HEK293T (cell line): ENCODE measurements around the gene MAP3K1.

Experiments used
- BHLHE40 ChIP-seq: fragments of 450-650 bp; IDR thresholded peaks from 2 replicates; pipeline ENCODE4 v1.6.1; 2016; ENCODE audit warnings: mild to moderate bottlenecking, moderate library complexity, borderline replicate concordance
- CTBP1 ChIP-seq: fragments of 450-650 bp; IDR thresholded peaks from 2 replicates; pipeline ENCODE4 v1.6.1; 2016; ENCODE audit warnings: borderline replicate concordance
- ELF4 ChIP-seq: fragments of 450-650 bp; IDR thresholded peaks from 2 replicates; pipeline ENCODE4 v1.6.1; 2017; ENCODE audit warnings: antibody characterized with exemption
- FOXA1 ChIP-seq: fragments of 450-650 bp; IDR thresholded peaks from 2 replicates; pipeline ENCODE4 v1.6.1; 2016; ENCODE audit warnings: mild to moderate bottlenecking
- HDGF ChIP-seq: fragments of 450-650 bp; IDR thresholded peaks from 2 replicates; pipeline ENCODE4 v1.6.1; 2017; ENCODE audit warnings: antibody characterized with exemption, borderline replicate concordance
- L3MBTL2 ChIP-seq: fragments of 450-650 bp; conservative IDR thresholded peaks from 2 replicates; pipeline ENCODE4 v1.6.1; 2016; ENCODE audit warnings: mild to moderate bottlenecking
- LEF1 ChIP-seq: fragments of 450-650 bp; IDR thresholded peaks from 2 replicates; pipeline ENCODE4 v1.6.1; 2017; ENCODE audit warnings: mild to moderate bottlenecking, borderline replicate concordance
- NFRKB ChIP-seq: fragments of 450-650 bp; IDR thresholded peaks from 2 replicates; pipeline ENCODE4 v1.6.1; 2016; ENCODE audit warnings: mild to moderate bottlenecking, moderate library complexity
- PKNOX1 ChIP-seq: fragments of 450-650 bp; IDR thresholded peaks from 2 replicates; pipeline ENCODE4 v1.6.1; 2016
- SP1 ChIP-seq: fragments of 450-650 bp; IDR thresholded peaks from 2 replicates; pipeline ENCODE4 v1.6.1; 2017
- SUZ12 ChIP-seq: fragments of 450-650 bp; IDR thresholded peaks from 2 replicates; pipeline ENCODE4 v1.6.1; 2016; ENCODE audit warnings: mild to moderate bottlenecking
- TARDBP ChIP-seq: fragments of 450-650 bp; IDR thresholded peaks from 2 replicates; pipeline ENCODE4 v1.6.1; 2016
- ZNF384 ChIP-seq: fragments of 450-650 bp; IDR thresholded peaks from 2 replicates; pipeline ENCODE4 v1.6.1; 2016

- TF ChIP-seq SUZ12: no peak
- no peak for TF ChIP-seq CTBP1
- no peak for TF ChIP-seq LEF1
- no peak for TF ChIP-seq NFRKB
- no peak for TF ChIP-seq L3MBTL2
- no peak for TF ChIP-seq BHLHE40
- TF ChIP-seq TARDBP: no peak
- TF ChIP-seq HDGF: no peak
- TF ChIP-seq ELF4: no peak
- no peak for TF ChIP-seq FOXA1
- no peak for TF ChIP-seq SP1
- no peak for TF ChIP-seq ZNF384
- no peak for TF ChIP-seq PKNOX1
Measured at GRCh38 chr5:56913766-56914165, 98.4 kb downstream of the MAP3K1 start.
